Bronchial epithelial cell (primary cell): ENCODE data around the gene TOGARAM2. TPM values are rescaled to one million over a fixed set of nuclear protein-coding genes. Genes with fewer than 3 reads are reported as not detected.
"Not testable (repeated sequence)": the region's sequence is repeated elsewhere in the genome, so short reads cannot be mapped to it uniquely, and the experiment has no call there.

Experiments
- DNase-seq: peaks from one replicate; pipeline ENCODE4 v3.0.0-alpha.2; 2010; ENCODE audit warnings: low read depth
- FAIRE-seq: peaks from 2 replicates; lab custom pipeline; 2011; peaks lifted over from hg19 to GRCh38; lab: Jason Lieb, UNC
- H3K27me3 ChIP-seq: 2 replicates; pipeline ENCODE4 v1.5.1; 2011; ENCODE audit warnings: low read length; ENCODE audit not compliant: control insufficient read depth, insufficient read depth
- H3K36me3 ChIP-seq: 2 replicates; pipeline ENCODE4 v1.5.1; 2011; ENCODE audit warnings: low read length; ENCODE audit not compliant: control insufficient read depth, insufficient read depth
- H3K4me3 ChIP-seq: 2 replicates; pipeline ENCODE4 v1.5.1; 2011; ENCODE audit warnings: mild to moderate bottlenecking, low read depth, low read length, control low read depth
- total RNA-seq: library from RNA; depleted of rRNA; stranded (reverse); fragments of >200 nt; gene quantifications from 2 replicates; pipeline ENCODE4 v1.2.1, GENCODE V29; 2014
- TF ChIP-seq, protein P1 (sequence below): IDR thresholded peaks from 2 replicates; pipeline ENCODE4 v1.5.1; 2011; ENCODE audit warnings: mild to moderate bottlenecking, moderate library complexity, low read length, control low read depth, inconsistent platforms; ENCODE audit not compliant: insufficient read depth, severe bottlenecking

Gene TOGARAM2
- total RNA-seq, 1 donor from 2014 or later = not detected

DNA sequence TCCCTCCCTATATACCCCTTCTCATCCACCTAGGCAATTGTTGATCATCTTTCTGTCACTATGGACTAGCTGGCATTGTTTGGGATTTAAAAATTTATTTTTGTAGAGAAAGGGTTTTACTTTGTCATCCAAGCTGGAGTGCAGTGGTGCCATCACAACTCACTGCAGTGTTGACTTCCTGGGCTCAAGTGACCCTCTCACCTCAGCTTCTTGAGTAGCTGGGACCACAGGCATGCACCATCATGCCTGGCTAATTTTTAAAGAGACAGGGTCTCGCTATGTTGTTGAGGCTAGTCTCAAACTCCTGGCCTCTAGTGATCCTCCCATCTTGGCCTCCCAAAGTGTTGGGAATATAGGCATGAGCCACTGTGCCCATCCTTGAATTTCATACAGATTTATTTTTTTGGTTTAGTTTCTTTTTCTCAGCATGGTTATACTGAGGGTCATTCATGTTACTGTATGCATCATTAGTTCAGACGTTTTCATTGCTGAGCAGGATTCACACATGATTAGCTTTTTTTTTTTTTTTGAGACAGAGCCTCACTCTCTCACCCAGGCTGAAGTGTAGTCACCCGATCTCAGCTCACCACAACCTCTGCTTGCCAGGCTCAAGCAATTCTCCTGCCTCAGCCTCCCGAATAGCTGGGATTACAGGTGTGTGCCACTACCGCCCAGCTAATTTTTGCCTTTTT, 101.9 kb downstream of the TOGARAM2 start:
- Histone ChIP-seq H3K36me3 (no peaks in the 10 kb centered on the region), H3K27me3 (no peaks in the 10 kb centered on the region), H3K4me3 (no peak overlapping the region)
- DNase-seq (no peak), FAIRE-seq (no peak)
- TF ChIP-seq, protein P1, sequence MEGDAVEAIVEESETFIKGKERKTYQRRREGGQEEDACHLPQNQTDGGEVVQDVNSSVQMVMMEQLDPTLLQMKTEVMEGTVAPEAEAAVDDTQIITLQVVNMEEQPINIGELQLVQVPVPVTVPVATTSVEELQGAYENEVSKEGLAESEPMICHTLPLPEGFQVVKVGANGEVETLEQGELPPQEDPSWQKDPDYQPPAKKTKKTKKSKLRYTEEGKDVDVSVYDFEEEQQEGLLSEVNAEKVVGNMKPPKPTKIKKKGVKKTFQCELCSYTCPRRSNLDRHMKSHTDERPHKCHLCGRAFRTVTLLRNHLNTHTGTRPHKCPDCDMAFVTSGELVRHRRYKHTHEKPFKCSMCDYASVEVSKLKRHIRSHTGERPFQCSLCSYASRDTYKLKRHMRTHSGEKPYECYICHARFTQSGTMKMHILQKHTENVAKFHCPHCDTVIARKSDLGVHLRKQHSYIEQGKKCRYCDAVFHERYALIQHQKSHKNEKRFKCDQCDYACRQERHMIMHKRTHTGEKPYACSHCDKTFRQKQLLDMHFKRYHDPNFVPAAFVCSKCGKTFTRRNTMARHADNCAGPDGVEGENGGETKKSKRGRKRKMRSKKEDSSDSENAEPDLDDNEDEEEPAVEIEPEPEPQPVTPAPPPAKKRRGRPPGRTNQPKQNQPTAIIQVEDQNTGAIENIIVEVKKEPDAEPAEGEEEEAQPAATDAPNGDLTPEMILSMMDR = no peak

DNA sequence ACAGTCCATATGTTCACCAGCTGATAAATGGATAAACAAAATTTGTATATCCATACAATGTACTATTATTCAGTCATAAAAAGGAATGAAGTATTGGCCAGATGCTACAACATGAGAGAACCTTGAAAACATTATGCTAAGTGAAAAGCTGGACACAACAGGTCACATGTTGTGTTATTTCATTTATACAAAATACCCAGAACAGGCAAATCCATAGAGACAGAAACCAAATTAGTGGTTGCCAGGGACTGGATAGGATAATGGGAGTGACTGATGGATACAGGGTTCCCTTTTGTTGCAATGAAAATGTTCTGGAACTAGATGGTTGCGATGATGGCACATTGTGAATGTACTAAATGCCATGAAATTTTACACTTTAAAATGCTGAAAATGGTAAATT, 103.5 kb downstream of the TOGARAM2 start:
- TF ChIP-seq, protein P1 = no peak
- no peak for DNase-seq
- FAIRE-seq = no peak
- no peaks in the 10 kb centered on the region for H3K27me3 ChIP-seq
- H3K36me3 ChIP-seq = no peaks in the 10 kb centered on the region
- H3K4me3 ChIP-seq = no peak overlapping the region

DNA sequence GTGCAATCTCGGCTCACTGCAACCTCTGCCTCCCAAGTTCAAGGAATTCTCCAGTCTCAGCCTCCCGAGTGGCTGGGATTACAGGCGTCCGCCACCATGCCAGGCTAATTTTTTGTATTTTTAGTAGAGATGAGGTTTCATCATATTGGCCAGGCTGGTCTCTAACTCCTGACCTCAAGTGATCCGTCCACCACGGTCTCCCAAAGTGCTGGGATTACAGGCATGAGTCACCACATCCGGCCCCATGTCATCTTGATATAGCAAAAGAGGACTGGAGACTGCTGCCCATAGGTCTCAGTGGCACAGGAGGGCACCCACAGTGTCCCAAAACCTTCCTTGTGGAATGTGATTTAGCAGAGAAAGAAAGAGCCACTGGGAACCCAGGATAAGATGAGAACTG, 109.2 kb downstream of the TOGARAM2 start:
- not testable (repeated sequence) for DNase-seq, FAIRE-seq

DNA sequence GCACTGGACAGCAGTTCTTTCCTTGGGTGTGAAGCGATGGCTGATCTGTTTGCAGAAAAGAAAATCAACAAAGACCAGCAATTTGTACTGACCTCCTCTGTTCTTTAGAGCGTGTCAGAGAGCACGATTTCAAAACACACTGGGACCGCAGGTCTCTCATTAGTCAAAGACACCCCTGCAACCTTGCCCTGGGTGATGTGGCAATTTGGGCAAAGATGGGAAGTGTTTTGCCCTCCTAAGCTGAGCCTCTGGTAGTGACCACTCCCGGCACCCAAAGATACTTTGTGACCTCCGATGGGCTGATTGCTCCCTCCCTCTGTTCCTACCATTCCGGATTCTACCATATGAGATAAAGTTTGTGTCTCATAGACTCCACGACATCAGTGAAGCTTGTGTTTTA, 115.9 kb downstream of the TOGARAM2 start:
- FAIRE-seq = no peak
- no peak for DNase-seq
- H3K36me3 ChIP-seq = no peaks in the 10 kb centered on the region
- TF ChIP-seq, protein P1 = no peak
- H3K27me3 ChIP-seq = no peaks in the 10 kb centered on the region
- H3K4me3 ChIP-seq = no peak overlapping the region

More for the DNA sequence above, 109.2 kb downstream of the TOGARAM2 start:
- H3K27me3 ChIP-seq, H3K36me3 ChIP-seq, H3K4me3 ChIP-seq: not testable (repeated sequence)

DNA sequence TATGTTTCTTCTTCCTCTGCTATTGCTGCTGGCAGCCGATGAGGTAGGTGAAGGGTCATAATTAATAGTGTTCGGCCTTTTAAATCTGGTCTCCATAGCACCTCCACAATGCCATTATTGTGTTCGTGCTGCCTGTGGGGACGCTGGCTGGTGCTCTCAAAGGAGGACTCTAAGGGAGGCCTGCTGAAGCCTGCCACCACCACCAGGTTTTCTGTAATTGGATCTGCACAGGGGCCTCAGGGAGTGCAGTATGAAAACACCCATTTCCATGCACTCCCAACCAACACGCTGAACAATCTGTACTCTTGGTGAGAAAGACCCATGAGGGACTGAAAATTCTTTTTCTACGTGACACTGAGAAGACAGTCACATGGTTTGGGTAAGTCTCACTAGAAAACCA, 116.5 kb downstream of the TOGARAM2 start:
- no peak overlapping the region for H3K4me3 ChIP-seq
- DNase-seq = no peak
- TF ChIP-seq, protein P1 = no peak
- no peaks in the 10 kb centered on the region for H3K36me3 ChIP-seq
- no peak for FAIRE-seq
- no peaks in the 10 kb centered on the region for H3K27me3 ChIP-seq

DNA sequence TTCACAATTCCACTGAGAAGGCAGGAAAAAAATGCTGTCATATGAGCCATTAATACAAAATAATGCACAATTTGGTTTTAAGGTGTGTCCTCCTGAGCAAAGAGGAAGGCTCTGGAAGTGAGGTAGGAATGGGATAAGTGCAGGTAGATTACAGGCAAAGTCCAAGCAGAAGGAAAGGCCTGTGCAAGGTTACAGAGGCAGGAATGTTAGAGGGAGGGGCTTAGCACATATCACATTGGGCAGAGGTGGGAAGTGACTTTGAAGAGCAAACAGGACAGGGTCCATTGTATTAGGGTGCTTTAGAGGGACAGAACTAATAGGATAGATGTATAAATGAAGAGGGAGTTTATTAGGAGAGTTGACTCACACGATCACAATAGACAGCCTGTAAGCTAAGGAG, 119.5 kb downstream of the TOGARAM2 start:
- no peaks in the 10 kb centered on the region for H3K27me3 ChIP-seq
- H3K36me3 ChIP-seq = no peaks in the 10 kb centered on the region
- H3K4me3 ChIP-seq = no peak overlapping the region
- DNase-seq = no peak
- no peak for FAIRE-seq
- TF ChIP-seq, protein P1 = no peak

Other genes starting within 250 kb of the TOGARAM2 start
- 328 and 365 TPM in 2 replicates for gene PPP1CB, start 229.5 kb upstream of the TOGARAM2 start, total RNA-seq
- gene SPDYA, start 170.5 kb upstream of the TOGARAM2 start, total RNA-seq = 0.79 and 1.4 TPM in 2 replicates
- 16.1 and 17.0 TPM in 2 replicates for gene TRMT61B, start 111.0 kb upstream of the TOGARAM2 start, total RNA-seq
- gene WDR43, start 86.6 kb upstream of the TOGARAM2 start, total RNA-seq = 54.9 and 117 TPM in 2 replicates
- not detected in 2 replicates for gene PCARE, start 93.2 kb downstream of the TOGARAM2 start, total RNA-seq
- 102 and 144 TPM in 2 replicates for gene CLIP4, start 134.1 kb downstream of the TOGARAM2 start, total RNA-seq